HG03039 (cell line): ENCODE data around the gene RIPOR3.
"Not testable (repeated sequence)": the region's sequence is repeated elsewhere in the genome, so short reads cannot be mapped to it uniquely, and the experiment has no call there.

ENCODE experiments used
- ATAC-seq: cut with Tn5 transposase; IDR thresholded peaks from one replicate; pipeline ENCODE4 v1.9.1; 2021; ENCODE audit warnings: mild to moderate bottlenecking, moderate library complexity; ENCODE audit not compliant: unreplicated experiment

RIPOR3 gene

GRCh38 chr20:50635014-50635557 lies 56.3 kb downstream of the RIPOR3 start:
- ATAC-seq = no peak

- ATAC-seq = no peak
Observed at GRCh38 chr20:50634191-50634590, 57.2 kb downstream of the RIPOR3 start.

GRCh38 chr20:50633361-50633760 lies 58.0 kb downstream of the RIPOR3 start:
- no peak for ATAC-seq

GRCh38 chr20:50632701-50633100 lies 58.6 kb downstream of the RIPOR3 start:
- no peak for ATAC-seq

GRCh38 chr20:50632236-50632635 lies 59.1 kb downstream of the RIPOR3 start:
- no peak for ATAC-seq

GRCh38 chr20:50630578-50631263 lies 60.6 kb downstream of the RIPOR3 start:
- ATAC-seq = no peak

- no peak for ATAC-seq
Observed at GRCh38 chr20:50629670-50630045, 61.7 kb downstream of the RIPOR3 start.

GRCh38 chr20:50628853-50629669 lies 62.3 kb downstream of the RIPOR3 start:
- no peak for ATAC-seq

GRCh38 chr20:50628332-50628731 lies 63.0 kb downstream of the RIPOR3 start:
- ATAC-seq = no peak

- no peak for ATAC-seq
Observed at GRCh38 chr20:50627747-50628146, 63.6 kb downstream of the RIPOR3 start.

- no peak for ATAC-seq
Observed at GRCh38 chr20:50625986-50626677, 65.2 kb downstream of the RIPOR3 start.

- no peak for ATAC-seq
Observed at GRCh38 chr20:50624351-50625016, 66.9 kb downstream of the RIPOR3 start.

- ATAC-seq = no peak
Observed at GRCh38 chr20:50621068-50621665, 70.2 kb downstream of the RIPOR3 start.

- not testable (repeated sequence) for ATAC-seq
Observed at GRCh38 chr20:50620459-50620858, 70.9 kb downstream of the RIPOR3 start.

- no peak for ATAC-seq
Observed at GRCh38 chr20:50618537-50618936, 72.8 kb downstream of the RIPOR3 start.

- no peak for ATAC-seq
Observed at GRCh38 chr20:50617022-50617421, 74.3 kb downstream of the RIPOR3 start.

- no peak for ATAC-seq
Observed at GRCh38 chr20:50615407-50615806, 75.9 kb downstream of the RIPOR3 start.

- no peak for ATAC-seq
Observed at GRCh38 chr20:50613438-50614169, 77.7 kb downstream of the RIPOR3 start.

GRCh38 chr20:50611128-50611810 lies 80.1 kb downstream of the RIPOR3 start:
- no peak for ATAC-seq
